ENCODE measurements around the gene FNBP1. TPM values are rescaled to one million over a fixed set of nuclear protein-coding genes. Genes with fewer than 3 reads are reported as not detected.

Gene FNBP1
- total and polyA plus RNA-seq, 3 donors from 2014 or later = 37.9 to 89.2 (median 76.6) TPM

DNA sequence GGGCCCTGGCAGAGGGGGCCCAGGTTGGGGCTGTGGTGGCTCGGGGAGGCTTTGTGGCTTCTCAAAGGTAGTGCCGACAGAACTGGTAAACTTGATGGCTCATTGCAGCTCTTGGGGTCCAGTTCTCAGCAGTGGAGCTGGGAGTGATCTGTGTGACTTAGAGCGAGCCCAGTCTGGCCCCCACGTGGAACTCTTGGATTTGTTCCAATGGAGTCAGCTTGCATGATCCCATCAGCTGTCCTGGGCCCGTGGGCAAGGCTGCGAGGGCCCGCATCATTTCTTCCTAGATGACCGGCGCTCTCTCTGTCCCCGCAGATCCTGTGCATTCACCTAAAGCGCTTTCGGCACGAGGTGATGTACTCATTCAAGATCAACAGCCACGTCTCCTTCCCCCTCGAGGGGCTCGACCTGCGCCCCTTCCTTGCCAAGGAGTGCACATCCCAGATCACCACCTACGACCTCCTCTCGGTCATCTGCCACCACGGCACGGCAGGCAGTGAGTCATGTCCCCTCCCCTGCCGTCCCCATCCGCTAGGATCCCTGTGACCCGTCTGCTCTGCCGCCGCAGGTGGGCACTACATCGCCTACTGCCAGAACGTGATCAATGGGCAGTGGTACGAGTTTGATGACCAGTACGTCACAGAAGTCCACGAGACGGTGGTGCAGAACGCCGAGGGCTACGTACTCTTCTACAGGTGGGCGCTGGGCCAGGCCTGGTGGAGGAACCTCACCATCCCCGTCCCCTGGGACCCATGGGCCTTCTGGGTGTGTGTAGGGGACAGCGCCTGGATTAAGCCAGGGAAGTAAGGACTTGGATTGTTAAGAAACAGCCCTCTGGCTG is 168.5 kb downstream of the FNBP1 start:
- DNase-seq = no peak
- Histone ChIP-seq H3K36me3 (ENCODE audit: low read depth, missing control alignments) (no peaks in the 10 kb centered on the region), H3K9me3 (no peaks in the 10 kb centered on the region), H3K27me3 (no peaks in the 10 kb centered on the region), H3K4me1 (no peaks in the 10 kb centered on the region), H3K4me3 (no peak overlapping the region), H3K27ac (no peak overlapping the region)
- WGBS, 2 donors = 89 to 92% methylated on average over 24 to 37 of the region's 38 CpGs
- intact Hi-C loops (cut with DNase I; ENCODE audit: low total_unique reads) = no loop called here
- TF ChIP-seq, protein P1, sequence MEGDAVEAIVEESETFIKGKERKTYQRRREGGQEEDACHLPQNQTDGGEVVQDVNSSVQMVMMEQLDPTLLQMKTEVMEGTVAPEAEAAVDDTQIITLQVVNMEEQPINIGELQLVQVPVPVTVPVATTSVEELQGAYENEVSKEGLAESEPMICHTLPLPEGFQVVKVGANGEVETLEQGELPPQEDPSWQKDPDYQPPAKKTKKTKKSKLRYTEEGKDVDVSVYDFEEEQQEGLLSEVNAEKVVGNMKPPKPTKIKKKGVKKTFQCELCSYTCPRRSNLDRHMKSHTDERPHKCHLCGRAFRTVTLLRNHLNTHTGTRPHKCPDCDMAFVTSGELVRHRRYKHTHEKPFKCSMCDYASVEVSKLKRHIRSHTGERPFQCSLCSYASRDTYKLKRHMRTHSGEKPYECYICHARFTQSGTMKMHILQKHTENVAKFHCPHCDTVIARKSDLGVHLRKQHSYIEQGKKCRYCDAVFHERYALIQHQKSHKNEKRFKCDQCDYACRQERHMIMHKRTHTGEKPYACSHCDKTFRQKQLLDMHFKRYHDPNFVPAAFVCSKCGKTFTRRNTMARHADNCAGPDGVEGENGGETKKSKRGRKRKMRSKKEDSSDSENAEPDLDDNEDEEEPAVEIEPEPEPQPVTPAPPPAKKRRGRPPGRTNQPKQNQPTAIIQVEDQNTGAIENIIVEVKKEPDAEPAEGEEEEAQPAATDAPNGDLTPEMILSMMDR (IDR thresholded peaks at IDR 0.05) = no peak
- no peak for TF ChIP-seq POLR2A (IDR thresholded peaks at IDR 0.05)

DNA sequence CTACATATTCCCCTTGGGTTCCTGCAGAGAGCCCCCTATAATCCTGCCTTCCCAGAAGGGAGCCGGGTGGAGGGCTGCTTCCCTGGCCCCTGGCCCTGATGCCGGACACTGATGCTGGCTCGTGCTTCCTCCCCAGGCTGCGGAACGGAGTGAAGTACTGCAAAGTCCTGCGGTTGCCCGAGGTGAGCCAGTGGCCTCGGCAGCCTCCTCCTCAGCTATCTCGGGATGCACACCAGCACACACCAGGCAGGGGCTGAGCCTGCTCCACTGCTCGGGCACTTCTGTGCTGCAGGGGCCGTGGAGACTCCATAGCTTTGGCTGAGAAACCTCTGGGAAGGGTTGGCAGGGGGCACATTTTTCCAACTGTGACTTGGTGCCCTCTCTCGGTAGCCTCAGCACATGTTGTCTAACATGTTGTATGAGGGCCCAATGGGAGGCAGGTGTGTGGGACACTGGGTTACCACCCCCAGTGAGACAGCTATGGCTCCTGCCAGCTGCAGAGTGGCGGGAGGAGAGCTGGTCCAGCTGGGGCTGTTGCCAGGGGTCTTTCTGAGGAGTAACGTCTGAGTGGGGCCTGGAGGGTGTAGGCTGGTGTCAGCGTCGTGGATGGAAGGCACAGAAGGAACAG is 169.3 kb downstream of the FNBP1 start:
- TF ChIP-seq, protein P1 (IDR thresholded peaks at IDR 0.05) = no peak
- no peak for TF ChIP-seq POLR2A (IDR thresholded peaks at IDR 0.05)
- 78 to 80% methylated on average over 5 to 14 of the region's 16 CpGs for WGBS, 2 donors
- Histone ChIP-seq H3K27ac (no peak overlapping the region), H3K4me1 (no peaks in the 10 kb centered on the region), H3K9me3 (no peaks in the 10 kb centered on the region), H3K27me3 (no peaks in the 10 kb centered on the region), H3K36me3 (ENCODE audit: low read depth, missing control alignments) (no peaks in the 10 kb centered on the region), H3K4me3 (no peak overlapping the region)
- intact Hi-C loops (cut with DNase I; ENCODE audit: low total_unique reads) = no loop called here
- no peak for DNase-seq

DNA sequence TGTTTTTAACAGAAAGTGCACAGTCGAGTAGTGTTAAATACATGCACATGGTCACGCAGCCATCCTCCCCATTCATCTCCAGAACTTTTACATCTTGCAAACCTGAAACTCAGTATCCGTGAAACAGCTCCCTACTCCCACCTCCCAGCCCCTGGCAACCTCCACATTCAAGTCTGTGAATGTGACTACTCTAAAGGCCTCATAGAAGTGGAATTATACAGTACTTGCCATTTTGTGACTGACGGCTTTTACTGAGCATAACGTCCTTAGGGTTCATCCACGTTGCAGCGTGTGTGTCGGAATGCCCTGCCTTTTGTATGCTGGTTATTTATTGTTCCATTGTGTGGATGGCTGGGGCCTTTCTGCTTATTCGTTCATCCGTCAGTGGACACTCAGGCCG is 171.9 kb downstream of the FNBP1 start:
- intact Hi-C loops (cut with DNase I; ENCODE audit: low total_unique reads) = no loop called here
- Histone ChIP-seq H3K9me3 (no peaks in the 10 kb centered on the region), H3K4me1 (no peaks in the 10 kb centered on the region), H3K27ac (no peak overlapping the region), H3K36me3 (ENCODE audit: low read depth, missing control alignments) (no peaks in the 10 kb centered on the region), H3K27me3 (no peaks in the 10 kb centered on the region), H3K4me3 (no peak overlapping the region)
- DNase-seq = no peak
- TF ChIP-seq, protein P1 (IDR thresholded peaks at IDR 0.05) = no peak
- no peak for TF ChIP-seq POLR2A (IDR thresholded peaks at IDR 0.05)
- 90 to 94% methylated on average over 10 of the region's 11 CpGs for WGBS, 2 donors

DNA sequence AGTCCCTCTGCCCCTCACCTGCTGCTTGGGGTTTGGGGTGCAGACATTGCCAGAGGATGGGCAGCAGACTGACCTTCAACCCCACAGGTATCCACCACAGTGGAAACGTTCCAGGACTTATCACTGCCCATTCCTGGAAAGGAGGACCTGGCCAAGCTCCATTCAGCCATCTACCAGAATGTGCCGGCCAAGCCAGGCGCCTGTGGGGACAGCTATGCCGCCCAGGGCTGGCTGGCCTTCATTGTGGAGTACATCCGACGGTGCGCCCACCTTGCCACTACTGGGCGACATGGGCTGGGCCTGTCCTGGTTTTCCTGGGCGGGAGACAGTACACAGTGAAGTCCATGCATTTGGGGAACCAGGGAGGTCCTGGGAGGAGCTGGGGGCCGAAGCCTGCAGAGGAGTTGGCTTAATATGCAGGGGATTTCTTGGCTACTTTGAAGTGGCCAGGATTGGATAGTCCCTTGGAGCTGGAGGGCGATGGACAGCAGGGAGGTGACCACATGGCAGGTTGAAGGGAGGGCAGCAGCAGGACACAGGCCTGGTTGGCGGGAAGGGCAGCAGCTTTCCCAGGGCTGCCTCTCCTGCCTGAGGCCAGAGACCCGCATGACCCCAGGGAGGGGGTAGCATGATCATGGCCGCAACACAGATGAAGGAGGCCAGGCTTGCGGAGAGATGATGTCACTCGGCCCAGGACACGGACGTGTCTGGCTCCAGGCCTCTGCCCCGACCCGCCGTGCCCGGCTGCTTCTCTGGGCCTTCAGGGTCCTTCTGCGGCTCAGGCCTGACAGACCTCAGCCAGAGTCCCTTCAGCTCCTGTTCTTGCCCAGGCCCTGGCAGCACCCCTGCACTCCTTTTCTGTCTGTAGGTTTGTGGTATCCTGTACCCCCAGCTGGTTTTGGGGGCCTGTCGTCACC is 173.1 kb downstream of the FNBP1 start:
- no peak overlapping the region for H3K27ac ChIP-seq
- intact Hi-C loops (cut with DNase I; ENCODE audit: low total_unique reads) = no loop called here
- no peak for DNase-seq
- H3K4me3 ChIP-seq = no peak overlapping the region
- no peaks in the 10 kb centered on the region for H3K4me1 ChIP-seq
- H3K27me3 ChIP-seq = no peaks in the 10 kb centered on the region
- 91 to 93% methylated on average over 10 to 24 of the region's 24 CpGs for WGBS, 2 donors
- H3K36me3 ChIP-seq (ENCODE audit: low read depth, missing control alignments) = no peaks in the 10 kb centered on the region
- no peak for TF ChIP-seq POLR2A (IDR thresholded peaks at IDR 0.05)
- TF ChIP-seq, protein P1 (IDR thresholded peaks at IDR 0.05) = no peak
- H3K9me3 ChIP-seq = no peaks in the 10 kb centered on the region
